HG02885 (cell line): Measurements from ENCODE around the gene CNOT3.
"Not testable (repeated sequence)": the region's sequence is repeated elsewhere in the genome, so short reads cannot be mapped to it uniquely, and the experiment has no call there.

Source experiments
- ATAC-seq: cut with Tn5 transposase; IDR thresholded peaks from one replicate; pipeline ENCODE4 v1.9.1; 2021; ENCODE audit warnings: mild to moderate bottlenecking; ENCODE audit not compliant: unreplicated experiment, poor library complexity

Gene CNOT3

DNA sequence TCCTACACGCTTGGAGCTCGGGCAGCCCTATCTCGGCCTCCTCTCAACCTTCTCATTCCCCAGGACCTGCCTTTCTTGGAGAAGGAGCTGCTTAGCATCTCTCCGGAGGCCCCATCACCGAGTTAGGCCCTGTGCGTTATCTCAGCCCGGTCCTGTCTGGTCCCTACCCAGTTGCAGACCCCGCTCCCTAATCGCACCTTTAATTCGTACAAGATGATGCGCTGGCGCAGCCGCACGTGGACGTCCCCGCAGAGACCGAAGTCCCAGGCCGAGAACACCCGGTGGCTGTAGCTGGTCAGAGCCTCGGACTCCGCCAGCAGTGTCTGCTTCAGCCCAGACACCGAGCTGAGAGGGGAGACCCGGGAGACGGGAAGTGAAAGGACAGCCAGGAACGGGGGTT lies 27.7 kb downstream of the CNOT3 start:
- no peak for ATAC-seq

DNA sequence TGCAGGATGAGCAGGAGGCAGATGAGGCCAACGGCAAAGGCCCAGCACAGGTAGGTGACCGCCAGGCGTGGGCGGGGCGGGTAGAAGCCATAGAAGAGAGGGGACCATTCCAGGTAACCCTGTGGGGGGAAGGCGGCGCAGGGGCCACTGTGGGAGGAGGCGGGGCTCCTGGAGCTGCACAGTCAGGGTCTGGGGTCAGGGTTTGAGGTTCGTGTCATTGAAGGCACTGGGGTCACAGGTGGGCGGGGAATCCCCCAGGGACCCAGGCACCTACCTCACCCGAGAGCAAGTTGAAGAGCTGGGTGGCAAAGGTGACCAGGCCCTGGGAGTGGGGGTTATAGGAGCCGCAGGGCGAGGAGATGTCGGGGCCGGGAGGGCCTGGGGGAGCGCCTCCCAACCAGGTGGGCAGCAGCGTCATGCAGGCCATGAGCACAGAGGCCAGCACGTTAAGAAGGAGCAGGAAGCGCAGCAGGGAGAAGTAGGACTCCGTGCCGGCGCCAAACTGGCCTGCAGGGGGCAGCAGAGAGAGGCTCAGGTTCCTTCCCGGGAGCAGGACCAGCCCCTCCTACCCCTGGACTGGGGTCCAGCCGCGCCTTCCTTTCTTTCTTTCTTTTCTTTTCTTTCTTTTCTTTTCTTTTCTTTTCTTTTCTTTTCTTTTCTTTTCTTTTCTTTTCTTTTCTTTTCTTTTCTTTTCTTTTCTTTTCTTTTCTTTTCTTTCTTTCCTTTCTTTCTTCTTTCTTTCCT lies 30.8 kb downstream of the CNOT3 start:
- ATAC-seq, result peak; percentile 66

DNA sequence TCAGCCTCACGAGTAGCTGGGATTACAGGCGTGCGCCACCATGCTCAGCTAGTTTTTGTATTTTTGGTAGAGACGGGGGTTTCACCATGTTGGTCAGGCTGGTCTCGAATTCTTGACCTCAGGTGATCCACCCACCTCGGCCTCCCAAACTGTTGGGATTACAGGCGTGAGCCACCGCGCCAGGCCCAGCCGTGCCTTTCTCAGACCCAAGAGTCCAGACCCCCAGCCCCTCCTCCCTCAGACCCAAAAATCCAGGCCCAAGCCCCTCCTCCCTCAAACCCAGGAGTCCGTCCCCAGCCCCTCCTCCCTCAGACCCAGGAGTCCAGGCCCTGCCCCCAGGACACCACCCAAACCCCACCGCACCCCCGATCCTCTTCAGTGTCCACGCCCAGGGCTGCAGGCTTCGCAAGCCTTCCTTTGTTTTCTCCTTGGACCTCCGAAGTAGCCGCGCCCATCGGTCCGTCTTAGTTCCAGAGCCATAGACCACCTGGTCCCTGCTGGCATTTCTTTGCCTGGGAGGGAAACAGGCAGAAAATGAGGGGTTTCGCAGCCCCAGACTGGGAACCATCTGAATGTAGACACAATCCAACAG lies 31.7 kb downstream of the CNOT3 start:
- ATAC-seq, result no peak

DNA sequence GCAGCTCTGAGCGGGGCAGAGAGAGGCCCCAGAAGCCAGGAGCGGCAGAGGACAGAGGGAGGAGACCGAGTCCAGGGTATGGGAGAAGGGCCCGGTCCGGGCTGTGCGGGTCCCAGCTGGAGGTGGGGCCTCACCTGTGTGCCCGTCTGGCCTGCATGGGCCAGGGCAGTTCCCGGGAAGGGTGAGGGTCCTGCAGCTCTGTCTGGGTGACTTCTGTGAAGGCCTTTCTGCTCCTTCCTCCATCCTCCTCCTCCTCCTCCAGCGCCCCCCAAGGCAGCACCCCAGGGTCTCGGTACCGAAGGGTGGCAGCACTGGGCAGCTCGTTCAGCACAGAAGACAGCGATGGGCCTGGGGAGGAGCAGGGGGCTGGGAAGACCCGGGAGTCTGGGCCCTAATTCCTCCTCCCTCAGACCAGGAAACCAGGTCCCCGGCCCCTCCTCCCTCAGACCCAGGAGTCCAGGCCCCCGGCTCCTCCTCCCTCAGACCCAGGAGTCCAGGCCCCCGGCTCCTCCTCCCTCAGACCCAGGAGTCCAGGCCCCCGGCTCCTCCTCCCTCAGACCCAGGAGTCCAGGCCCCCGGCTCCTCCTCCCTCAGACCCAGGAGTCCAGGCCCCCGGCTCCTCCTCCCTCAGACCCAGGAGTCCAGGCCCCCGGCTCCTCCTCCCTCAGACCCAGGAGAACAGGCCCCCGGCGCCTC lies 34.3 kb downstream of the CNOT3 start:
- not testable (repeated sequence) for ATAC-seq

DNA sequence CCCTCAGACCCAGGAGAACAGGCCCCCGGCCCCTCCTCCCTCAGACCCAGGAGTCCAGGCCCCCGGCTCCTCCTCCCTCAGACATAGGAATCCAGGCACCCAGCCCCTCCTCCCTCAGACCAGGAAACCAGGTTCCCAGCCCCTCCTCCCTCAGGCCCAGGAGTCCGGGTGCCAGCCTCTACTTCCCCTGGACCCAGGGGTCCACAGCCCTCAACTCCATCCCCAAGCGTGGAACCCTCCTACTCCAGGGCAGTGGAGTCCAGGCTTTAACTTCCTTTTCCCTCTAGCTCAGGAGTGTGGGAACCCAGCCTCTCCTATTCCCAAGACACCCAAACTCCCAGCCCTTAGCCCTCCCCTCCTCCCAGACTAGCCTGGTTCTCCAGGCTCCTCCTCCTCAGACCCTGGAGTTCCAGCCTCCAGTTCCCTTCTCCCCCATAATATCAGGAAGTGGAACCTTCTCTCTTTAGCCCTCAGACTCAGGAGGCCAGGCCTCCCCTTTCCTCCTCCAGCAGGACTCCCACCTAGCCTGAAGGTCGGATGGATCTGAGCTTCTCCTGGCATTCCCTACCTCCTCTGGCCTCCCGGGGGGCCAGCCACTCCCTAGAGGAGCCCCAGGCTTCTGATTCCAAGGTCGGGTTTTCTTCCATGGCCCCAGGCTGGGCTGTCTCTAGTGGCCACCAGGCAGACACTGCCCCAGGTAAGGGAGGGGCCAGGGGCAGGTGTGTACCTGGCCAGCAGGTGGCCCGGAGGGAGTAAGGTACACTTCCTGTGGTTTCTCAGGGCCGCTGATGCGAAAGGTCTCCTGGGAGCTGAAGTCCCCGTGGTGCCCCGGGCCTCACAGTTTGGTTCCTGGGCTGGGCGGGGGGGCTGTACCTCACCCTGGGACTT lies 35.2 kb downstream of the CNOT3 start, which contains the start of gene TMC4:
Gene TMC4, minus strand, starts transcription at position 690 of the 888 bp plus-strand sequence. Its CDS starts 43 bp downstream, at position 647.
- ATAC-seq, result no peak

- ATAC-seq, result no peak
Measured at GRCh38 chr19:54173359-54173699, 35.8 kb downstream of the CNOT3 start.

- no peak for ATAC-seq
Measured at GRCh38 chr19:54173951-54174834, 36.6 kb downstream of the CNOT3 start.

DNA sequence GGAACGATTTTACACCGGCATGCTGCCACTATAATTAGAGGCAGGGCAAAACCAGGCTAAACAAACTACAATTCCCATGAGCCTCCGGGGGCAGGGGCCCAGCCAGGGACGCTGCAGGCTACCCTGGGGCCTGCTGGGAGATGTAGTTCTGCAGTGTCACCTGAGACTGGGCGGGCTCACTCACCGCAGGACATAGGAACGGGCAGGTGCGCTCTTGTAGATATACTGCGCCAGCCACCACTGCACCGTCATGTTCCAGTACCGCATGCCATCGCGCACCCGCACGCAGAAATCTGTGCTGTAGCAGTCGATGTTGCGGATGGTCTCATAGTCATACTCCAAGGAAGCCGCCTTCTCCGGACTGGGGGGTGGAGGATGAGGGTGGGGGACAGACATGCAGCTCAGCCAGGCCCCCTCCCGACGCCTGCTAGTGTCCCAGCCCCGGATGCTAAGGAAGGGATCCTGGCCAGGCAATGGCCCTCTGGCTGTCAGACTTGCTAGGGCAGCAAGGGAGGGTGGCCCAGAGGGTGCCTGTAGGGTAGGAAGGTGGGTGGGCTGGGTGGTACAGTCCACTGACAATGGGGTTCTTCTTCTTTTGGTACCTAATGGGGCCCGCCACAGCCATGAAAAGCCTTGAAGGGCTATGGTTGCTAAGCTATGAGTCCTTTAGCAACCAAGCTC lies 41.2 kb downstream of the CNOT3 start:
- ATAC-seq, result no peak

- no peak for ATAC-seq
Measured at GRCh38 chr19:54179262-54179852, 41.8 kb downstream of the CNOT3 start.

DNA sequence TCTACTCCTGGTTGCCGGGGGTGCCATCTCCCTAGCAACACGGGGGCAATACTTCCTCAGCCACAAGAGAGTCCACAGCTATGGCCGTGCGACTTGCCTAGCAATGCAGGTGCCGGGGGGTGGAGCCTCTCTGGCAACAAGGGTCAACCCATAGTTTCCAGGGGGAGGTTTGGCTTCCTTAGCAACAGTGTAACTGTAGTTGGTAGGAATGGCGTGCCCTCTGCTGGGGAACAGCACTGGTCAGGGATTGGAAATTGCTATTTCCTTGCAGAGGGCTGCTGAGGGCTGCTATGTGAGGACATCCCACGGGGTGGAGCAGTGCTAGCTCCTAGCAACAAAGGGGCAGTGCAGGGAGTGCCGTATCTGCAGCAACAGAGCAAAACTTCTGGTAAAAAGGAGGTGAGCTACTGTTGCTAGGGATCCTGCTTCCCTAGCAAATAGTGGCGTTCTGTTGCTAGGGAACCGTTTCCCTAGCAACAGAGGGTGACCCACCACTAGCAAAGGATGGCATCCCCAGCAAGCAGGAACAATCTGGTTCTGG lies 42.4 kb downstream of the CNOT3 start:
- ATAC-seq, result no peak

GRCh38 chr19:54180691-54181091 lies 43.1 kb downstream of the CNOT3 start:
- ATAC-seq, result no peak

GRCh38 chr19:54181894-54182293 lies 44.3 kb downstream of the CNOT3 start:
- not testable (repeated sequence) for ATAC-seq

DNA sequence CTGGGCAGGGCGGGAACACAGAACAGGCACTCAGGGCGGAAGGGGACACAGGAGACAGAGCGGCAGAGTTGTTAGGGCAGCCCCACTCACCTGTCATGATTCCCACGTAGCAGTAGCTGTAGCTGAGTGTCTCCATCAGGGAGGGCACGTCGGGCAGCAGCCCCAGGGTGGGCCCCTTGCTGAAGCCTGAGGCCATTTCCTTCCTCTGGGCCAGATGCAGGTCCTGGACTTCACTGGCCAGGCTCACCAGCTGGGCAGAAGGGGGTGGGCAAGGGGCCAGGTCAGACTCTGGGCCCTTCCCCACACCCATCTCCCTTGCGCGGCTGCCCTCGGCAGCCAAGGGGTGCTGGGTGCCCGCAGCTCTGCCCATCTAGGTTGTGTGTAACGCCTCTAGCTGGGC lies 45.9 kb downstream of the CNOT3 start:
- no peak for ATAC-seq

GRCh38 chr19:54186351-54186750 lies 48.8 kb downstream of the CNOT3 start:
- no peak for ATAC-seq

DNA sequence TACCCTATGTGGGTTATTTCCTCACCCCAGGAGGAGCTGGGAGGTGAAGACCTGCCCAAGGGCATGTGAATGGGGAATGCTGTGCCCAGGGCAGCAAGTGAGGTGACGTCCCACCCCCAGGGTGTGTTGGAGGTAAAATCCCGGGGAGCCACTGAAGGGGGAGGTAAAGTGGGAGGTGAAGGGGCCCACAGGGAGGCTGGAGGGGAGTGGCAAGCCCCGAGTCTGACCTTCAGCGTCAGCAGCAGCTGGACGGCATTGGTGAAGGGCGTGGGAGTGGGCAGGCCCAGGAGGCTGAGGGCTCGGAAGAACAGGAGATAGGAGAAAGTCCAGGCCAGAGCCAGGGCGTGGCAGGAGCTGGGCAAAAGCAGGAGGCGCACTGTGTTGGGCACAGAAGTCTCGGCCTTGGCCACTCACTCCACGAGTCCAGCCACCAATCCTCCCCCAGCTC lies 49.4 kb downstream of the CNOT3 start:
- no peak for ATAC-seq

DNA sequence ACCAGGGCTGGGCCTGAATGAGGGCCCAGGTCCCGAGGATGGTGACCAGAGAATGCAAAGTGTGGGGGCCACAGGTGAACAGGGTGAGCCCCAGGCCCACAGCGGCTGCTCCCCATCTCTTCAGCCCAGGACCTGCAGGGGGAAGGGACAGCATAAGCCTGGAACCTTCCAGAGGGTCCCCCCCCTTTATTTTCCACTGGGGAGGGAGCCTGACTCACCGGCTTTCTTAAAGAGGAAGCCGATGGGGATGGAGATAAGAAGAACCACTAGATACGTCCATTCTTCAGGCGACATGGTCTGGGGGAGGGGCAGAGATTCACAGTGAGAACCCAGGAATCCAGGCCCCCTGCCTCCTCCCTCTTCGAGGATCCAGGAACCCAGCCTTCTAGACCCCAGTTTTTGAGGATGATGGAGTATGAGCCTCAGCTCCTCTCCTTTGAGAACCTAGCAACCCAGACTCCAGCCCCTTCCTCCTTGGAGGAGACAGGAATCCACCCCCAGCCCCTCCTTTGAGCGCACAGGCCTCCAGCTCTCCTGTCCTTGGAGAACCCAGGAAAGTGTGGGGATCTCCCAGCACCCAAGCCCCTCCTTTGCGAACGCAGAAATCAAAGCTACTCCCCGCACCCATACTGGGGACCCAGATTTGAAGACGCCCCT lies 50.8 kb downstream of the CNOT3 start:
- ATAC-seq, result no peak

- ATAC-seq, result peak; percentile 15
Measured at GRCh38 chr19:54189145-54189734, 51.7 kb downstream of the CNOT3 start, which contains the start of gene MBOAT7. TSS of gene MBOAT7 (minus strand) at chr19:54189580. CDS start at chr19:54188508, 1,072 bp downstream.
